Stimulated activated CD4-positive, alpha-beta T cell treated with anti-CD3 and anti-CD28 coated beads, Interleukin-1b, Interleukin-23, amount 100 ng/mL, for 24 hours (primary cell): ENCODE results near the gene CPA5.

Experiments used
- DNase-seq, 4 experiments: peaks; one replicate each; pipeline ENCODE4 v3.0.0-alpha.2; 2020; ENCODE audit warnings: low read depth in 4 of 4, low spot score in 1 of 4

CPA5 gene

GRCh38 chr7:130332259-130333053, 12.2 kb upstream of the CPA5 start:
- no peak for DNase-seq

DNA sequence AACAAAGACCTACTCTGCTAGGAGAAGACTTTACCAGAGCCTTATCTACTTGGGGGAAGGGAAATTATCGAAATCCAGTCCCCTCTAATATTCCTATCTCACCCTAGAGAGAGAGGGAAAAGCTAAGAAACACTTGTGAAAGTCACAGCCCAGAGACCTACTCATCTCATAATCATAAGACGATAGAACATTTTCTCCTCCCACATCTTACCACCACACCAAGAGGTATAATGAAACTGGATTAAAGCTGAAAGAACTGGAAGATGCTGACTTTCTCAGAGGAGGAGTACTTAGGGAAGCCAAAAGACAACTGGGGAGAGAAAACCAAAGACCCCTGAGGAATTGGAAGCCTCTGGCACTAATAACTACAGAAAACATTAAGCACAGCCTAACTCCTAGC, 10.8 kb upstream of the CPA5 start:
- no peak for DNase-seq

DNA sequence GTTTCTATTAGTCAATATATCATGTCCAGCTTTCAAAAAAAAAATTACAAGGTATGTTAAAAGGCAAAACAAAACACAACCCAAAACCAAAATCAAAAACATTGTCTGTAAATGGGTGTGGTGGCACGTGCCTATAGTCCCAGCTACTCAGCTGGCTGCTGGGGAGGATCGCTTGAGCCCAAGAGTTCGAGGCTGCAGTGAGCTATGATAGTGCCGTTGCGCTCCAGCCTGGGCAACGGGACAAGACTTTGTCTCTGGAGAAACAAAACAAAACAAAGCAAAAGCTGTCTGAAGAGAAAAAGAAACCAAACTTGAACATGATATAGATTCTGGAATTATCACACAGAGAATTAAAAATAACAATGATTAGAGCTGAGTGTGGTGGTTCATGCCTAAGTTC, 10.3 kb upstream of the CPA5 start:
- no peak for DNase-seq

DNA sequence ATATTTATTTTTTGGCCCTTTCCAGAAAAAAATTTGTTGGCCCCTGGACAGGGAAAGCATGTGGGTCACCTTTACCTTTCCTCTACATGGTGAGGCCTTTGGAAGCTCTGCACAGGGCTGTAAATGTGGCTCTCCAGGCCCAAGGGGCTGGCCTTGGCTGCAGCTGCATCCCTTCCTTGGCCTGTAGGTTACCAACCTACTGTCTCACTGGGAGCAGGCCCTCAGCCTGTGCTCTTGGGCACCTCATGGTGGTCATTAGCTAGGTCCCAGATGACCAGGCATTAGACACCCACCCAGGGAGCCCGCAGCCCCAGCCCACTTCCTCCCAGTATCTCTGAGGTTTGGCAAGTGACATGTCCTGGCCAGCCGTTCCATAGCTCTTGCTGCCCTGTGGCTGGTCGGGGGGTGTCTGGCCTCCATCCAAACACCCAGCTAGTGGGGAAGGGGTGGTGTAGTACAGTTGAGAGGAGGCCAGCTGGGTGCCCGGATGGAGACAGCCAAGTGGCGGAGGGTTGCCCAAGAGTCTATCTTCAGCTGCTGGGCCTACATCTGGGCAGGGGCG, 7.1 kb upstream of the CPA5 start:
- no peak for DNase-seq

- no peak for DNase-seq
Measured at GRCh38 chr7:130338233-130338632, 6.4 kb upstream of the CPA5 start.

GRCh38 chr7:130341882-130342281, 2.7 kb upstream of the CPA5 start:
- DNase-seq = no peak

- no peak for DNase-seq
Measured at GRCh38 chr7:130342701-130343380, 1.8 kb upstream of the CPA5 start.

DNA sequence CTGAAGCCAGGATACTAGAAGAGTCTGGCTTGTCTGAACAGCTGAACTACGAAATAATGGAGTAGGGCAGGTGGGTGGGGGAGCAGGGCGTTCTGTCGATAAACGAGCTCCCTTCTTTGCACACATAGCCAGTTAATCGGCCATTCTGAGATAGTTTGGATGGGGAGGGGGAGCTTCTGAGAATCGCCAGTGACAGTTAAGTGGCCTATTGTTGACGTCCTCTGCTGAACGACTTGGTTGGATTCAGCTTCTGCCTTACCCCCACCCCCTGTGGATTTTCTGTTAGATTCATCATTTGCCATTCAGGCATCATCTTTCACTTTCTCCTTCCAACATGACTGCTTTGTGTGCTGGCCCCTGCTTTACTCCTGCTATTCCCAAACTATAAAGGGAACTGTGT, 520 bp downstream of the CPA5 start:
- DNase-seq = no peak

GRCh38 chr7:130345725-130346124, 1.1 kb downstream of the CPA5 start:
- DNase-seq = no peak

DNA sequence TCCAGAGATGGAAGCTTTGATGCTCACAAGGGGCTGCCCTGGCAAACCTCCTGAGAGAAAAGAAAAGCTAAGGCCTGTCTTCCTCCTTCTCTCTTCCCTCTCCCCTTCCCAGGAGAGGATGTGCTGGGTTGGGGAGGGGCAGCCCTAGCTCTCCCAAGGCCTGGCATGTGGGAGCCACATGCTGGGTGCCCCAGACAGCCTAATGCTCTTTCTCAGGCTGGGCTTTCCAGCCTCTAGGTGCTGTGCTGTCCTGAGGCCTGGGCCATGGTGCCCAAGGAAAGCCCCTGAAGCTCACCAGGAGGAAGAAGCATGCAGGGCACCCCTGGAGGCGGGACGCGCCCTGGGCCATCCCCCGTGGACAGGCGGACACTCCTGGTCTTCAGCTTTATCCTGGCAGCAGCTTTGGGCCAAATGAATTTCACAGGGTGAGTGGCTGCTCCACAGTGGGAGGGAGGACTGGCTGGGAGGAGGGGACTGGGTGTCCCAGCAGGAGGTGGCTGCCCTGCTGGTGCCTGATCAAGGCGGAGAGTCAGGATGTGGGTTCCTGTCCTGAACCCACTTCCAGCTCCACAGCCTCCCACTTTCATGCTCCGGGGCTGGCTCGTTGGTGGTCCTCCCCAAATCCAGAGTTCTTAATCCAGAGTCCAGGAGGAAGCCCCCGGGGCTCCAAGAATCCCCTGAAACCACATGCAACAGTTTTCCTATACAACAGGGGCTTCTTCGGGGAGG, 1.7 kb downstream of the CPA5 start:
- DNase-seq = no peak

GRCh38 chr7:130346941-130347340, 2.3 kb downstream of the CPA5 start:
- no peak for DNase-seq

DNA sequence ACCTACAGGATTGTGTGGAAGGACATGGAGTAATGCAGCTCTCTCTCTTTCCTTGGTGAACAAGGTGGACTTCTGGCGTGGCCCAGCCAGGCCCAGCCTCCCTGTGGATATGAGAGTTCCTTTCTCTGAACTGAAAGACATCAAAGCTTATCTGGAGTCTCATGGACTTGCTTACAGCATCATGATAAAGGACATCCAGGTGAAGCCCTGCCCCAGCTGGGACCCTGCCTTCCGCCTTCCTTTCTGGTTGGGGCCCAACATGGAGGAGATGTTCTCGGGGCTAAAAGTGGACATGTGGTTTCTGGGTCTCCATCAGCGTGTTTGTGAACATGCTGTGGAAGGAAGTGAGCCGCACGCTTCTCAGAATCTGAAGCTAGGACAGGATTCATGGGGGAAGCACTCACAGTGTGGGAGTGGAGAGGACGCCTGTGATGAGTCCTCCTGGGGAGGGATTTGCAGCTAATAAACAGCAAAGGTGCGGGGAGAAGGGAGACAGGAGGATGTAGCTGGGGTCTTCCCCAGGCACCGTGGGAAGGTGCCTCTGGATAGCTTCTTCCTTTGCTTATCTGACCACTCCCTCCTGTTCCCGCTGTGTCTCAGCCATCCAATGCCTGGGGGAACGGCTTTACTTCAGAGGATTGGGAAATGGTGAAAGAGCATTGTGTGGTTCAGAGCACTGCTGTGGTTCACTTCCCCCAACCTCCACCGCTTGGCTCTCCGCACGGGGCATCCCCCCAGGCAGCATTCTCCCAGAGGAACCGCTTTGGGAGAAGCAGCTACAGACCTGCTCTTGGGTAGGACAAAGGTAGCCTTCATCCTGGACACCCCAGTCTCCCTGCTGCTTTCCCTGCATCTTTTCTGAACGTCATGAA, 5.5 kb downstream of the CPA5 start:
- no peak for DNase-seq

DNA sequence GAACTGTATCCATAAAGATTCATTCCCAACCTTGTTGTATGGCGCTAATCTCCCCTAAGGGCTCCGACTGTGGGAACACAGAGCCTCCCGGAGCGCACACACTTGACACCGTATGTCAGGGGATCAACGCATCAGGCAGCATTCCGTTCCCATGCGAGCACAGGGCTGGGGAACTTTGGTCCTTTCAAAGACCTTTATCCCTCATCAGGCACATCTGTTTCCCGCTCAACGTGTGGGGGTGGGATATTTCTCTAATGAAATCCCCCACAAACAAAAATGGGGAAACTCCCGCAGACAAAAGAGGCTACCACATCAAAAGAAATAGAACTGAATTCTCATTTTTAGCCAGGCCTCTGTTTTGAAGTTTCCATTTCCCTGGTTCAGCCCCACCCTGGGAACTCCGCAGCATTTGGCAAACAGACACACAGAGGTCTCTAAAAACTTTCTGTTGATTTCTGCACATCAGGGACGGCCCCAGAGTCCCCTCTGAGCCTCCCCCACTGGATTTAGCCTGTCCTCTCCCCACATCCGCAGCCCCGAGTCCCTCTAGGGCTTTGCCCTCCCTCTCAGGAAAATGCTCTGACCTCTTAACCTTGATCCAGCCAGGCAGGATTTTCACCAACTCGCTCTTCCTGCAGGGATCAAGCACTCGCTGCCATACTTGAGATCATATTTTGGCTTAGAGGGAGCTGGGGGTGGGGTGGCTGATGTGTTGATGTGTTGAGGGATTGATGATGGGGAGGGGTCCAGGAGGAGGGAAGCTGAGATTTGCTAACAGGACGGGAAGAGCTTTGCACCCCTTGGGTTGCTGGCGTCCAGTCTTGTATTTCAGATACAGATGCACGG, 6.6 kb downstream of the CPA5 start:
- no peak for DNase-seq

GRCh38 chr7:130351791-130352090, 7.1 kb downstream of the CPA5 start:
- DNase-seq = no peak

GRCh38 chr7:130352194-130353074, 7.8 kb downstream of the CPA5 start:
- no peak for DNase-seq

DNA sequence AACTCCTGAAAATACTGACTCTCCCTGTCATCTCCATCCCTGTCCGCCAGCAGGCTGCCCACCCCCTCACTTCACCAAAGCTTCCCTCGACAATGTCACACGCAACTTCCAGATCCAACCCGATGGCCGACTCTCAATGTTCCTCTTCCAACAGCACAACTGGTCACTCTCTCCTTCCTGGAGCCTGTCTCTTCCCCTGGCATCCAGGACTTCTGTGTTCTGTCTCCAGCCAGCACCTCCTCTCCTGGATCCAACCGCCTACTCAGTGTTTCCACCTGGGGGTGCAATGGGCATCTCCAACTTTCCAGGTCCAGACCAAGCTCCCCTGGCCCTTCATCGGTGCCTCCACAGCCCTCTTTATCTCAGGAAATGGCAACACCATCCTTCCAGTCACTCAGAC, 8.6 kb downstream of the CPA5 start:
- no peak for DNase-seq

- DNase-seq = no peak
Measured at GRCh38 chr7:130356121-130356875, 11.7 kb downstream of the CPA5 start.

- DNase-seq = no peak
Measured at GRCh38 chr7:130356876-130357611, 12.4 kb downstream of the CPA5 start.
